Left lobe of liver (tissue), 2 donors: ENCODE data around the gene CCER1. TPM values are rescaled to one million over a fixed set of nuclear protein-coding genes. Genes with fewer than 3 reads are reported as not detected.
A peak's percentile ranks its signal among the peaks of the same experiment; 100 is the strongest.

Source experiments
- ATAC-seq: fragments of 200-7000 bp; cut with Tn5 transposase; one replicate; pipeline ENCODE4 v1.9.1; 2020; ENCODE audit warnings: mild to moderate bottlenecking, moderate library complexity
- DNase-seq: peaks from one replicate; pipeline ENCODE4 v3.0.0-alpha.2; 2020; ENCODE audit warnings: low spot score
- total RNA-seq: library from RNA; stranded (reverse); gene quantifications from one replicate; pipeline ENCODE4 v1.2.1, GENCODE V29; 2021
- donor health status: DM: no; HTN: no; CAD: no; lungs with moderate emphysema.
- donor health status: DM: no; HTN: yes; CAD: no.

Gene CCER1
- total RNA-seq, 1 donor from 2014 or later: not detected

GRCh38 chr12:90924406-90924805 is 30.6 kb downstream of the CCER1 start:
- ATAC-seq: no peak
- no peak for DNase-seq

GRCh38 chr12:90922145-90922627 is 32.8 kb downstream of the CCER1 start:
- ATAC-seq: peak; percentile 73
- no peak for DNase-seq

- DNase-seq (no peak), ATAC-seq (no peak)
These were observed 33.4 kb downstream of the CCER1 start for GRCh38 chr12:90921536-90921935.

- ATAC-seq: no peak
- DNase-seq: no peak
These were observed 34.8 kb downstream of the CCER1 start for GRCh38 chr12:90920222-90920621.

- no peak for DNase-seq
- ATAC-seq: no peak
These were observed 37.5 kb downstream of the CCER1 start for GRCh38 chr12:90917431-90917830.

- ATAC-seq: no peak
- no peak for DNase-seq
These were observed 38.5 kb downstream of the CCER1 start for GRCh38 chr12:90916516-90916915.

- DNase-seq: no peak
- no peak for ATAC-seq
These were observed 39.6 kb downstream of the CCER1 start for GRCh38 chr12:90915353-90915752.

- ATAC-seq (no peak), DNase-seq (no peak)
These were observed 44.0 kb downstream of the CCER1 start for GRCh38 chr12:90910958-90911357.

- no peak for DNase-seq
These were observed 45.8 kb downstream of the CCER1 start for GRCh38 chr12:90909069-90909770.

GRCh38 chr12:90908465-90908864 is 46.5 kb downstream of the CCER1 start:
- ATAC-seq: peak; percentile 42
- no peak for DNase-seq

More at GRCh38 chr12:90909069-90909770, 45.8 kb downstream of the CCER1 start:
- peak; percentile 90 for ATAC-seq

GRCh38 chr12:90905691-90906370 is 49.1 kb downstream of the CCER1 start:
- ATAC-seq (no peak), DNase-seq (no peak)

- ATAC-seq: no peak
- DNase-seq: no peak
These were observed 52.4 kb downstream of the CCER1 start for GRCh38 chr12:90902596-90902995.

Other genes with a start within 250 kb of the CCER1 start
- not detected for gene EPYC, start 49.8 kb upstream of the CCER1 start, total RNA-seq
- not detected for gene KERA, start 102.8 kb upstream of the CCER1 start, total RNA-seq
- 4.9 TPM for gene LUM, start 156.3 kb upstream of the CCER1 start, total RNA-seq
- 108 TPM for gene DCN, start 227.6 kb upstream of the CCER1 start, total RNA-seq